Measurements from ENCODE around the gene EREG. TPM values are rescaled to one million over a fixed set of nuclear protein-coding genes. Genes with fewer than 3 reads are reported as not detected.

EREG gene
- total and polyA plus RNA-seq, 4 donors = 0.51 TPM; not detected in 3

DNA sequence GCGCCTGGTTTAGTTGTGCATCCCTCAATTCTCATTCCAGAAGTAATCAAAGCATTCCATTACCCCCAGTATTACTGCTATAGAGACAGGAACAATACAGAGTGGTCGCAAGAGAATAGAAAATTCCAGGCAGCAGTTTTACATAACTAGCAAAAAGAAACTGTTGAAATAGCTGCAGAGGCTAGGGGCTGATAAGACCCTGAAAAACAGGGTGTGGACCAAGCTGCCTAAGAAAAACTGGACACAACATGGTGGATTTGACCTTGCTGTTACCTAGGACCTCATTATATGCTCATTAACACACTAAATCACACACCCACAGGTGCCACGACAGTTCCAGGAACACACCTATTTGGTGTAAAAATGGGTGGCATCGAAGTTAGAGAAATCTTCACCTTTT is 41.3 kb upstream of the EREG start:
- DNase-seq (ENCODE audit: low spot score) = no peak
- Histone ChIP-seq H3K36me3 (ENCODE audit: control insufficient read depth in 4 of 4, insufficient read depth in 3 of 4, low read depth in 1 of 4, low read length in 3 of 4) (no peaks in the 10 kb centered on the region), H3K27ac (ENCODE audit: low read depth in 1 of 2, low read length in 2 of 2) (no peak overlapping the region), H3K4me3 (ENCODE audit: low read depth in 1 of 3, low read length in 3 of 3) (no peak overlapping the region), H3K4me1 (ENCODE audit: control insufficient read depth in 4 of 4, insufficient read depth in 4 of 4, low read length in 3 of 4) (no peaks in the 10 kb centered on the region), H3K9ac (ENCODE audit: low read depth in 1 of 2, low read length in 2 of 2) (no peak overlapping the region), H3K27me3 (ENCODE audit: control insufficient read depth in 4 of 4, insufficient read depth in 4 of 4, low read length in 3 of 4) (peaks cover 0 to 3% (median 0%) of the 10 kb centered on the region in 4 donors), H3K9me3 (ENCODE audit: control insufficient read depth in 4 of 4, low read length in 3 of 4) (no peaks in the 10 kb centered on the region)
- 76% methylated on average over 4 of the region's 4 CpGs for WGBS
- no peak for TF ChIP-seq FOXA2 (IDR thresholded peaks at IDR 0.05)

GRCh38 chr4:74324262-74324661 is 40.7 kb upstream of the EREG start:
- no peak overlapping the region for H3K9ac ChIP-seq (ENCODE audit: low read depth in 1 of 2, low read length in 2 of 2)
- DNase-seq (ENCODE audit: low spot score) = no peak
- H3K27ac ChIP-seq (ENCODE audit: low read depth in 1 of 2, low read length in 2 of 2) = no peak overlapping the region
- no peaks in the 10 kb centered on the region for H3K9me3 ChIP-seq (ENCODE audit: control insufficient read depth in 4 of 4, low read length in 3 of 4)
- 63% methylated on average over 3 of the region's 3 CpGs for WGBS
- no peaks in the 10 kb centered on the region for H3K4me1 ChIP-seq (ENCODE audit: control insufficient read depth in 4 of 4, insufficient read depth in 4 of 4, low read length in 3 of 4)
- TF ChIP-seq RAD21 (IDR thresholded peaks at IDR 0.05) = no peak
- TF ChIP-seq GABPA (IDR thresholded peaks at IDR 0.05 in 1 of 2, conservative IDR thresholded peaks at IDR 0.05 in 1 of 2) = no peak
- no peak for TF ChIP-seq ZBTB33 (IDR thresholded peaks at IDR 0.05)
- TF ChIP-seq YY1 (IDR thresholded peaks at IDR 0.05) = no peak
- TF ChIP-seq EGR1 (IDR thresholded peaks at IDR 0.05; ENCODE audit: low read depth in 2 of 2) = no peak
- TF ChIP-seq JUND (IDR thresholded peaks at IDR 0.05) = no peak
- TF ChIP-seq, protein P1, sequence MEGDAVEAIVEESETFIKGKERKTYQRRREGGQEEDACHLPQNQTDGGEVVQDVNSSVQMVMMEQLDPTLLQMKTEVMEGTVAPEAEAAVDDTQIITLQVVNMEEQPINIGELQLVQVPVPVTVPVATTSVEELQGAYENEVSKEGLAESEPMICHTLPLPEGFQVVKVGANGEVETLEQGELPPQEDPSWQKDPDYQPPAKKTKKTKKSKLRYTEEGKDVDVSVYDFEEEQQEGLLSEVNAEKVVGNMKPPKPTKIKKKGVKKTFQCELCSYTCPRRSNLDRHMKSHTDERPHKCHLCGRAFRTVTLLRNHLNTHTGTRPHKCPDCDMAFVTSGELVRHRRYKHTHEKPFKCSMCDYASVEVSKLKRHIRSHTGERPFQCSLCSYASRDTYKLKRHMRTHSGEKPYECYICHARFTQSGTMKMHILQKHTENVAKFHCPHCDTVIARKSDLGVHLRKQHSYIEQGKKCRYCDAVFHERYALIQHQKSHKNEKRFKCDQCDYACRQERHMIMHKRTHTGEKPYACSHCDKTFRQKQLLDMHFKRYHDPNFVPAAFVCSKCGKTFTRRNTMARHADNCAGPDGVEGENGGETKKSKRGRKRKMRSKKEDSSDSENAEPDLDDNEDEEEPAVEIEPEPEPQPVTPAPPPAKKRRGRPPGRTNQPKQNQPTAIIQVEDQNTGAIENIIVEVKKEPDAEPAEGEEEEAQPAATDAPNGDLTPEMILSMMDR (IDR thresholded peaks at IDR 0.05; ENCODE audit: low read depth, low read length, missing input control) = no peak
- no peak for TF ChIP-seq FOXA2 (IDR thresholded peaks at IDR 0.05)
- TF ChIP-seq HNF4G (IDR thresholded peaks at IDR 0.05) = no peak
- TF ChIP-seq HNF4A (conservative IDR thresholded peaks at IDR 0.05) = no peak
- no peak for TF ChIP-seq NR2F2 (IDR thresholded peaks at IDR 0.05)
- H3K4me3 ChIP-seq (ENCODE audit: low read depth in 1 of 3, low read length in 3 of 3) = no peak overlapping the region
- peaks cover 0 to 3% (median 0%) of the 10 kb centered on the region in 4 donors for H3K27me3 ChIP-seq (ENCODE audit: control insufficient read depth in 4 of 4, insufficient read depth in 4 of 4, low read length in 3 of 4)
- H3K36me3 ChIP-seq (ENCODE audit: control insufficient read depth in 4 of 4, insufficient read depth in 3 of 4, low read depth in 1 of 4, low read length in 3 of 4) = no peaks in the 10 kb centered on the region

- Histone ChIP-seq H3K9ac (ENCODE audit: low read depth in 1 of 2, low read length in 2 of 2) (no peak overlapping the region), H3K4me3 (ENCODE audit: low read depth in 1 of 3, low read length in 3 of 3) (no peak overlapping the region), H3K27me3 (ENCODE audit: control insufficient read depth in 4 of 4, insufficient read depth in 4 of 4, low read length in 3 of 4) (no peaks in the 10 kb centered on the region), H3K4me1 (ENCODE audit: control insufficient read depth in 4 of 4, insufficient read depth in 4 of 4, low read length in 3 of 4) (no peaks in the 10 kb centered on the region), H3K9me3 (ENCODE audit: control insufficient read depth in 4 of 4, low read length in 3 of 4) (no peaks in the 10 kb centered on the region), H3K36me3 (ENCODE audit: control insufficient read depth in 4 of 4, insufficient read depth in 3 of 4, low read depth in 1 of 4, low read length in 3 of 4) (no peaks in the 10 kb centered on the region), H3K27ac (ENCODE audit: low read depth in 1 of 2, low read length in 2 of 2) (no peak overlapping the region)
- no peak for DNase-seq (ENCODE audit: low spot score)
- 68% methylated on average over 2 of the region's 2 CpGs for WGBS
- TF ChIP-seq YY1 (IDR thresholded peaks at IDR 0.05) = no peak
- no peak for TF ChIP-seq RAD21 (IDR thresholded peaks at IDR 0.05)
- no peak for TF ChIP-seq HNF4G (IDR thresholded peaks at IDR 0.05)
- no peak for TF ChIP-seq TAF1 (conservative IDR thresholded peaks at IDR 0.05)
- TF ChIP-seq, protein P2, sequence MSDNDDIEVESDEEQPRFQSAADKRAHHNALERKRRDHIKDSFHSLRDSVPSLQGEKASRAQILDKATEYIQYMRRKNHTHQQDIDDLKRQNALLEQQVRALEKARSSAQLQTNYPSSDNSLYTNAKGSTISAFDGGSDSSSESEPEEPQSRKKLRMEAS (IDR thresholded peaks at IDR 0.05) = no peak
- no peak for TF ChIP-seq FOXA1 (IDR thresholded peaks at IDR 0.05)
Measured at GRCh38 chr4:74325886-74326285, 39.1 kb upstream of the EREG start.
